Activated T-cell treated with anti-CD3 and anti-CD28 coated beads, Interleukin-2, amount 50 U/mL, for 72 hours (primary cell): ENCODE measurements around the gene CBX6. TPM values are rescaled to one million over a fixed set of nuclear protein-coding genes. Genes with fewer than 3 reads are reported as not detected.
A peak's percentile ranks its signal among the peaks of the same experiment; 100 is the strongest.

Experiments used
- ATAC-seq, 2 donors: fragments of 150-1000 bp; cut with Tn5 transposase; replicated peaks in 1 of 2; 2 replicates each; pipeline ENCODE4 v1.10.0; 2021; ENCODE audit warnings: moderate library complexity in 2 of 2, mild to moderate bottlenecking in 1 of 2
- DNase-seq, 2 donors: peaks; one replicate each; pipeline ENCODE4 v3.0.0; 2021 to 2022; ENCODE audit warnings: mixed read lengths in 1 of 2
- H3K27ac Mint-ChIP-seq: one replicate; pipeline ENCODE4 v1.8.0; 2022; ENCODE audit warnings: mild to moderate bottlenecking, moderate library complexity, mixed read lengths
- H3K27me3 Mint-ChIP-seq: one replicate; pipeline ENCODE4 v1.8.0; 2022; ENCODE audit warnings: low read depth, mixed read lengths
- H3K36me3 Mint-ChIP-seq, 2 donors: one replicate each; pipeline ENCODE4 v1.8.0; 2022; ENCODE audit warnings: mixed read lengths in 2 of 2, mild to moderate bottlenecking in 1 of 2; ENCODE audit not compliant: insufficient read depth in 2 of 2
- H3K4me1 Mint-ChIP-seq: one replicate; pipeline ENCODE4 v1.8.0; 2022; ENCODE audit warnings: low read depth, mixed read lengths
- H3K4me3 Mint-ChIP-seq, 2 donors: one replicate each; pipeline ENCODE4 v1.8.0; 2022; ENCODE audit warnings: mild to moderate bottlenecking in 2 of 2, mixed read lengths in 2 of 2, moderate library complexity in 2 of 2
- H3K9me3 Mint-ChIP-seq, 2 donors: one replicate each; pipeline ENCODE4 v1.8.0; 2022; ENCODE audit warnings: mixed read lengths in 2 of 2
- total RNA-seq, 2 donors: library from RNA; stranded (reverse); gene quantifications; one replicate each; pipeline ENCODE4 v1.2.3, GENCODE V29; 2022

The CBX6 gene
- total RNA-seq, 2 donors from 2014 or later, result 116 to 124 TPM

DNA sequence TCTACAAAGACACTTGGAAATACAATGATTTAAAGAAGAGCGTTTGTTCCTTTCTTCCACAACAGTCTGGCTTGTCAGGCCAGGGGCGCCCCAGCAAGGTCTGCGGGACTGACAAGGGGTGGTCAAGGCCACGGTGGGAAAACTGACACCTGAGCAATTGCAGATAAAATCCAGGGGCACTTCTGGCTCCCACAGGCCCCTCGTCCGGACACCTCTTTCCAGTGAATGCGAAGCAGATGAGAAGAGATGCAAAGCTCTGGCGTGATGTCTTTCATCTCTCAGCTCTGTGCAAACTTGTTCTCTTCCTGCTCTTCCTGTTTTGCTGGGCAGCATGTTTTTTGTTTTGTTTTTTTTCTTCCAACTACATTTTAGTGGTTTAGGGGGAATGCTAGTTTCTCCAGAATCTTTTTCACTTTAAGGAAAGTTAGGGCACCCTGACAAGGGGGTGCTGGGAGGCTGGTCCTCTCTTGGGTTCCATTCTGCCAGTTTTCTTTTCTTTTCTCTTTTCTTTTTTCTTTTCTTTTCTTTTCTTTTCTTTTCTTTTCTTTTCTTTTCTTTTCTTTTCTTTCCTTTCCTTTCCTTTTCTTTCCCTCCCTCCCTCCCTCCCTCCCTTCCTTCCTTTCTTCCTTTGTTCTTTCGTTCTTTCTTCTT lies 11.1 kb upstream of the CBX6 start:
- Mint-ChIP-seq H3K9me3 (no peaks in the 10 kb centered on the region), H3K27me3 (peaks cover 8% of the 10 kb centered on the region), H3K36me3 (no peaks in the 10 kb centered on the region), H3K4me3 (peak overlapping the region; percentile 45 to 54), H3K4me1 (peaks cover 36% of the 10 kb centered on the region), H3K27ac (no peak overlapping the region)
- ATAC-seq (no peak), DNase-seq (no peak)

DNA sequence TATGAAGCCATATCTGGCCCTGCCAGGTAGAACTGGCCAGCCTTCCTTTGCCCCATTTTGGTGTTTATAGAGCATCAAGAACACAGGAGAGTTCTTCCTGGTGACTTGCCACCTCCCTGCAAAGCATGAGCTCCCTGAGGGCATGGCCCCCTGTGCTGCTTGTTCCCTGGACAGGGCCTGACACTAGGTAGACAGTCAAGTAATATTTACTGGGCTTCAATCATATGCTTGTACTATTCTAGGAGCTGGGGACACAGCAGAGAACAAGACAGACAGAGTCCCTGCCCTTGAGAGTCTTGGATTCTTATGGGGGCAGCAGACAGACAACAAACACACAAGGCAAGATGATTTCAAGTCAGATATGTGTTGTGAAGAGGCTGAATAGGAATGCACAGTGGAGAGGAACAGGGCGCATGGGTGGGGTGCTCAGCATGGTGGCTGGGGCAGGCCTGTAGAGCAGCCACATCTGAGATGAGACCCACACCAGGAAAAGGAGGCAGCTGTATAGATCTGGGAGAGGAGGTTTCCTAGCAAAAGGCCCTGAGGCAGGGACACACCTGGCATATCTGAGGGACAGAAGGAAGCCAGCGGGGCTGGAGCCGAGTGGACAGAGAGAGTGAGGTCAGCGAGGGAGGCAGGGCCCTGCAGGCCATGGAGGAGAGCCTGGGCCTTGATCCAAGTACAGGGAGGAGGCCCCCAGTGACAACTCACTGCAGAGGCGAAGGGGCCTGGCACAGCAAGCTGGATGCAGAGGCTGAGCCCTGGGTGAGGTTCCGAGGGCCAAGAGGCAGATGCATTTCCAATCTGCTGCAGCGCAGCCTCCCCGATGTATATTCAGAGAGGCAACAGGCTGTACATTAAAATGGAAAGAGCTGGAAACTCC lies 10.2 kb upstream of the CBX6 start:
- Mint-ChIP-seq H3K36me3 (no peaks in the 10 kb centered on the region), H3K27me3 (peaks cover 12% of the 10 kb centered on the region), H3K27ac (no peak overlapping the region), H3K4me1 (peaks cover 36% of the 10 kb centered on the region), H3K9me3 (no peaks in the 10 kb centered on the region), H3K4me3 (peak overlapping the region; percentile 45 to 54)
- peak in 1 of 2 donors; percentile 11 for ATAC-seq
- no peak for DNase-seq

DNA sequence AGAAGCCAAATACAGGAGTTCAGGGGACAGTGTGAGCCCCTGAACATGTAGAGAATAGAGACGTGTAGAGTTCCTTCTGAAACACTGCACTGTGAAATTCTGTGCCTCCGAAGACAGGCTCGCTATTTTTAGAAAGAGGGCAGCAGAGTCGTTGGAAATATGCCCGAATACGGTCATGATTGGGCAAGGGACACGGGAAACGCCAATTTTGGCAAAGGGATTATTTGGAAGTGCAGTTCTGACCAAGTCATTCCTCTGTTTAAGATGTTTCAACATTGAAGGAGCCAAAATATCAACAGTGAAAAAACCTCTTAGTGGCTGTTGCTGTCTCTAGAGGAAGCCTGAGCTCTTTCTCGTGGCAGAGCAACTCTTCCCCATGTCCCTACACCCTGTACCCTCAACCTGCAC lies 9.5 kb upstream of the CBX6 start:
- DNase-seq, result no peak
- no peak for ATAC-seq
- H3K4me1 Mint-ChIP-seq, result peaks cover 33% of the 10 kb centered on the region
- H3K36me3 Mint-ChIP-seq, result no peaks in the 10 kb centered on the region
- H3K9me3 Mint-ChIP-seq, result no peaks in the 10 kb centered on the region
- H3K4me3 Mint-ChIP-seq, result no peak overlapping the region
- H3K27me3 Mint-ChIP-seq, result peaks cover 12% of the 10 kb centered on the region
- H3K27ac Mint-ChIP-seq, result no peak overlapping the region

DNA sequence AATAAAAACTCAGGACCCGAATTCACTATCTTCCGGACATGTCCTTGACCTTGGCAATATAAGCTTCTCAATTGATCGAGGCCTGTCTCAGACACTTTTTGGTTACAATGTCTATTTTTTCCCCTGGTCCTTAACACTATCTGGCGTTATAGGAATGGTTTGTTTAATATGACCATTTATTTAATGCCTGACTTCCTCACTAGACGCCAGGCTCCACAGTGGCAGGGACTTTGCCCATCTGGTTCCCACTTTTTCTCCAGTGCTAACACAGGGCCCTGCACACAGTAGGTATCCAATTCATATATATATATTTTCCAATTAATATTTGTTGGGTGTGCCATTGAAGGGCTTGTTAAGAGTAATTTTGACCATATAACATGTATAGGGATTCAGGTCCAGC lies 7.9 kb upstream of the CBX6 start:
- DNase-seq, result no peak
- Mint-ChIP-seq H3K27ac (no peak overlapping the region), H3K27me3 (peaks cover 18% of the 10 kb centered on the region), H3K4me1 (peaks cover 43% of the 10 kb centered on the region), H3K36me3 (no peaks in the 10 kb centered on the region), H3K4me3 (no peak overlapping the region), H3K9me3 (no peaks in the 10 kb centered on the region)
- no peak for ATAC-seq

DNA sequence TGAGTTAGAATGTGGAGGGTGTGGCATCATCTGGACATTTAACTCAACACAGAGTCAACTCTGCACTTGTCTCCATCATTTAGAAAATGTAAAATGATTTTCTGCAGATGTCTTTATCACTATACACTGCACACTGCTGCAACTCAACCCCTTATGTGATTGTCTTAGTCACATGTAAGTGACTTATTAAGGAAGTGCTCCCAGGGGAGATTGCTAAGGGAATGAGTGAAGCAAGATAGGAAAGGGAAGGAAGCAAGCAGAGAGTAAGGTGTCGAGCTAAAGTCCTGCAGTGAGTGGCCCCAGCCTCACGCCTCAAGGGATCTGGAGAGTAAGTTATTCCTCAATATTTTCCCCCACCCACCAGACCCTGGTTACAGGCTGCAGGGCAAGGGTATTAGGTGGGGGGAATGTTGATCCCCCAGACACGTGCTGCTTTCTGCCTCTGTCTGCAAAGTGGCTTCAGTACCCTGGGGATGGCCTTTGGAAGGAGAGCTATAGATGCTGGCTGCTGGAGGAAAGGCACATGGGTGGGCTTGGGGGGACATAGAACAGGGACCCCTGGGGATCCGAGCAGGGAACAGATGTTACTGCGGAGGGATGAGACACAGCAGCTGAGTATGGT lies 7.2 kb upstream of the CBX6 start:
- H3K4me1 Mint-ChIP-seq, result peaks cover 51% of the 10 kb centered on the region
- H3K27me3 Mint-ChIP-seq, result peaks cover 18% of the 10 kb centered on the region
- no peaks in the 10 kb centered on the region for H3K36me3 Mint-ChIP-seq
- H3K27ac Mint-ChIP-seq, result no peak overlapping the region
- no peaks in the 10 kb centered on the region for H3K9me3 Mint-ChIP-seq
- ATAC-seq, result no peak
- no peak overlapping the region for H3K4me3 Mint-ChIP-seq
- no peak for DNase-seq

DNA sequence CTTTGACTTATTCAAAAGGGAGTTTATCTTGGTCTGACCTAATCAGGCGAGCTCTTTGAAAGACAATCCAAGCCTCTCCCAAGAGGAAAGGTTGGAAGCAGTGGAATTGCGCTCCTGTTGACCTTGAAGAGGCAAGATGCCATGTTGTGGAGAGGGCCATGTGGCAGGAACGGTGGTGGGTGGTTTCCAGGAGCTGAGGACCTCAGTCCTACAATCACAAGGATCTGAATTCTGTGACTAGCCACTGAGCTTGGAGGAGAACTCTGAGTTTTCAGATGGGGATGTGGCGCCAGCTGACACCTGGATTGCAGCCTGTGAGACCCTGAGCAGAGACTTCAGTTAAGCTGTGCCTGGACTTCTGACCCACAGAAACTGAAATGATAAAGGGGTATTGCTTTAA lies 6.0 kb upstream of the CBX6 start:
- no peak for DNase-seq

DNA sequence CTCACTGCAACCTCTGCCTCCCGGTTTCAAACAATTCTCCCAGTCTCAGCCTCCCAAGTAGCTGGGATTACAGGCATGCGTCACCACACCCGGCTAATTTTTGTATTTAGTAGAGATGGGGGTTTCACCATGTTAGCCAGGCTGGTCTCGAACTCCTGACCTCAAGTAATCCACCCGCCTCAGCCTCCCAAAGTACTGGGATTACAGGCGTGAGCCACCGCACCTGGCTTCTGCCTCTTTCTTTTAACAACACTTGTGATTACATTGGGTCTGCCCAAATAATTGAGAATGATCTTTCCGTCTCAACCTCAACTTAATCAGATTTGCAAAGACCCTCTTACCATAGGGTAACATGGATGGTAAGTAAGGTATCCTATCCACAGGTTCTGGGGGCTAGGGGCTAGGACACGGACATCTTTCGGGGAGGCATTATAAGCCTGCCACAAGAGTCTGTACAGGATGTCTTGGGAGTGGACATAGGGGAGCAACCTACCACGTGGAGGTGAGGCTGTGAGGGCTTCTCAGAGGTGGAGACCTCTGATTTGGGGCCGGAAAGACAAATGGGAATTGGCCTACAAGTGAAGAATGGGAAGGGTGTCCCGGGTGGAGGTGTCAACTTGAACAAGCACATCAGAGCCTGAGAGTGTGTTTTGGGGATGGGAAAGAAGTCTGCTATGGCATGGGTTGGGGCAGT lies 2.7 kb upstream of the CBX6 start:
- Mint-ChIP-seq H3K36me3 (peaks cover 3 to 12% of the 10 kb centered on the region in 2 donors), H3K27me3 (peaks cover 18% of the 10 kb centered on the region), H3K27ac (peak overlapping the region; percentile 64), H3K4me3 (peak overlapping the region; percentile 95 to 98), H3K4me1 (peaks cover 53% of the 10 kb centered on the region), H3K9me3 (no peaks in the 10 kb centered on the region)
- DNase-seq, result no peak
- ATAC-seq, result no peak

More for the DNA sequence above, 6.0 kb upstream of the CBX6 start:
- H3K9me3 Mint-ChIP-seq, result no peaks in the 10 kb centered on the region
- H3K4me3 Mint-ChIP-seq, result no peak overlapping the region
- H3K36me3 Mint-ChIP-seq, result no peaks in the 10 kb centered on the region
- H3K4me1 Mint-ChIP-seq, result peaks cover 52% of the 10 kb centered on the region
- ATAC-seq, result no peak
- H3K27me3 Mint-ChIP-seq, result peaks cover 18% of the 10 kb centered on the region
- no peak overlapping the region for H3K27ac Mint-ChIP-seq

DNA sequence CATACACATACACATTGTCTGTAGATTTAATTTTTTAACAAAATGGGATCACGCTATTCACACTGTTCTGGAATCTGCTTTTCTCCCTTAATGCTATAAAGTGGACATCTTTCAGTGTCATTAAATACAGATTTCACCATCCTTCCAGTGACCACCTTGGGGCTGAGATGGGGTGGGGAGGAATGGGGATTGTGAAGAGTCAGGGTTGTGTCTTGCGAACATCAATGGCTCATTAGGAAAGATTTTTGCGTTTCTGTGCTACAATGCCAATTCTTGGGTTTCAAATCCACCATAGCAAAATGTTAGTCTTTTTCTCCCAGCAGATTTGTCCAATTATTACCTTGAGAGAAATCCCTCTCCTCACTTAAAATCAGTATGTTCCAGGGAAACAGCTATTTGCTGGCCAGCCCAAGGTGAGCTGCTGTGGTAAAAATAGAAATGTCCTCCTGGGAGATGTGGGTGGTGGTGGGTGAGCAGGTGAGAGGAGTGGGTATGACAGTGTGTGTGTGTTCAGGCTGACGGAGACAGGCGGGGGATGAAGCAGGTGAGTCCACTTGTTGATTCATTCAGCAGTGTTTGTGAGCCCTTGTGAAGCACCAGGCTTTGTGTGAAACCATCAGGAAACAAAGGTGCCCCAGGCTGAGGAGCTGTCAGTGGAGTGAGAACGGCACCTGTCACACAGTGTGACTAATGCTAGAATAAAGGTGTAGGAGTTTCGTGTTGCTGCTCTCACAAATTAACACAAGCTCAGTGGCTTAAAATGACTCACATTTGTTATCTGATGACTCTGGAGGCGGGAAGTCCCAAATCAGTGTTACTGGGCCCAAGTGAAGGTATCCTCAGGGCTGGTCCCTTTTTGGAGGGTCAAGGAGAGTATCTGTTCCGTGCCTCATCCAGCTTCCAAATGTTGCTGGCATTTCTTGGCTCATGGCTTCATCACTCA lies 1.7 kb upstream of the CBX6 start:
- H3K27ac Mint-ChIP-seq, result peak overlapping the region; percentile 64
- H3K36me3 Mint-ChIP-seq, result peaks cover 3 to 15% of the 10 kb centered on the region in 2 donors
- peak; percentile 84 to 88 for ATAC-seq
- peaks cover 62% of the 10 kb centered on the region for H3K4me1 Mint-ChIP-seq
- H3K4me3 Mint-ChIP-seq, result peak overlapping the region; percentile 95 to 98
- peaks cover 16% of the 10 kb centered on the region for H3K27me3 Mint-ChIP-seq
- H3K9me3 Mint-ChIP-seq, result no peaks in the 10 kb centered on the region
- DNase-seq, result peak; percentile 80 to 90

DNA sequence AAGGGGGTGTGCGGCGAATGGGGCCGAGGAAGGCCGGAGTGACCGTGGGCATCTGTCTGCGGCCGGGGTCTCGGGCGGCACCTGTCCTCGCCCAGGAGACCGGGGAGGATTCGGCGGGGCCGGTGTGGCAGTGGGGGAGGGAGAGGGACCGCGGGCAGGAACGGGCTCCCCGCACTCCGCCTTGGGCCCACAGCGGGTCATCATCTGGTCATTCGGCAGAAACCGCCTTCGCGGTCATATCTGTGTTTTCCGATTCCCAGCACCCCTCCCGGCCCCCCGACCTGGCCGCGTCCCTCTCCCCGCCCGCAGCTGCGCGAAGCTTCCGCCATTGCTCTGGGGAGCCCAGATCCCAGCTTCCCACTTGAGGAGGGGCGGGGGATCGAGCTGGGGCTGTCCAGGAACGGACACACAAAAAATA lies 824 bp upstream of the CBX6 start:
- no peak for ATAC-seq
- H3K27ac Mint-ChIP-seq, result peak overlapping the region; percentile 71
- no peaks in the 10 kb centered on the region for H3K9me3 Mint-ChIP-seq
- H3K27me3 Mint-ChIP-seq, result peaks cover 7% of the 10 kb centered on the region
- peak overlapping the region; percentile 95 to 98 for H3K4me3 Mint-ChIP-seq
- DNase-seq, result peak; percentile 25 to 34
- peaks cover 70% of the 10 kb centered on the region for H3K4me1 Mint-ChIP-seq
- peaks cover 6 to 20% of the 10 kb centered on the region in 2 donors for H3K36me3 Mint-ChIP-seq

DNA sequence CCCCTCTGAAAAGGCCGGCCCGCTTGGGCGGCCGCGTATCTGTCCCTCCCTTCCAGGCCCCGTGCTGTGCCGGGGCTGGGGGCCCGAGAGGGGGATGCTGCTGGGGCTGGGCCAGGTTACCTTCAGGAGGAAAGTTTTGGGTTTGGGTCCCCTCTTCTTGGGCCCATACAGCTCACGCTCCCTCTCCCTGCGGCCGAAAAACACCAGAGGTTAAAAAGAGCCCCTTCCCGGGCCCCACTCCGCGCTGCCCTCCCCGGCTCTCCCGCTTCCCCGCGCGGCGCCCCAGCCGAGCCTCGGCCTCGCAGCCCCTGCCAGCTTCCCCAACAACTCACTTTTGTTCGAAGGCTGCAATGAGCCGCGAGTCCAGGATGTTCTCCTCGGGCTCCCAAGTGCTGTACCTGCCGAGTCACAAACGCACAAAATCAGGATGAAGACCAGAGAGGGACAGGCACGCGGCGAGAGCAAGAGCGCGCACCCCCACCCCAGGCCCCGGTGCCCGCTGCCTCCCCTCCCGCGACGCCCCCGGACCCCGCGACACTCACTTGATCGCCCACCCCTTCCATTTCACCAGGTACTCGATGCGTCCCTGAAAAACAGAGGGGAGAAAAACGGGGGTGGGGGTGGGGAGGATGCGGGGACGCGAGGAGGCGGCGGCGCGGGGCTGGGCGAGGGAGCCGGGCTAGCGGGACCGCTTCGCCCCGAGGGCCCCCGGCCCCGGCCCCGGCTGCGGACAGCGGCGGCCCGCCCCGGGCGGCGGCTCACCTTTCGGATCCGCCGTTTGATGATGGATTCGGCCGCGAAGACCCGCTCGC lies 450 bp downstream of the CBX6 start:
- peak overlapping the region; percentile 97 to 98 for H3K4me3 Mint-ChIP-seq
- H3K9me3 Mint-ChIP-seq, result no peaks in the 10 kb centered on the region
- peaks cover 6% of the 10 kb centered on the region for H3K27me3 Mint-ChIP-seq
- ATAC-seq (no peak), DNase-seq (peak; percentile 47 to 49)
- peaks cover 6 to 20% of the 10 kb centered on the region in 2 donors for H3K36me3 Mint-ChIP-seq
- H3K4me1 Mint-ChIP-seq, result peaks cover 76% of the 10 kb centered on the region
- peak overlapping the region; percentile 93 for H3K27ac Mint-ChIP-seq

DNA sequence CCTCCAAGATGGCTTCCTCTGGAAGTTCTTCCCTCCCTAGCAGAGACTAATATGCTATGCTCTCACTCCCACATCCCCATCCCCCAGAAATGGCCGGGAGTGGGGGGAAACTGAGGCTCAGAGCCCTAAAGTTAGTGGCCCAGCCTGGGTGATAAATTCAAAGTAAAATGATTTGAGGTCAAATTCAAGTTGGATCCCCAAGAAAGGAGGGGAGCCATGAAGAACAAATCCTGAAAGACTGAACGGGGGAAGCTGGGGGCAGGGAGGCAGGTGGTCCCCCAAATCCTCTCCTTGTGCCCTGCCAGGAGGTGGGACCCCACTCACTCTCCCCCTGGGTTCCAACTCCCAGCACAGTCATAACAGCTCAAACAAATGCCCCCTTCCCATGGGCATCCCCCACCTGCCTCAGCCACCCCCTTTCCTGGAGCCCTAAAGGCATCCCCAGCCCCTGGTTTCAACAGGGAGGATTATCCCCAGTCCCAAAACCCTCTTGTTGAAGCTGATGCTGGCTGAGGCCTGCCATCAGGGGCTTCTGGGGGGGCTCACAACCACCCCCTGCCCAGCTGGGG lies 1.1 kb downstream of the CBX6 start:
- H3K36me3 Mint-ChIP-seq, result peaks cover 6 to 20% of the 10 kb centered on the region in 2 donors

More for the DNA sequence above, 1.1 kb downstream of the CBX6 start:
- H3K4me3 Mint-ChIP-seq, result peak overlapping the region; percentile 97 to 98
- H3K27ac Mint-ChIP-seq, result peak overlapping the region; percentile 93
- ATAC-seq, result no peak
- H3K4me1 Mint-ChIP-seq, result peaks cover 71% of the 10 kb centered on the region
- H3K27me3 Mint-ChIP-seq, result peaks cover under 1% of the 10 kb centered on the region
- H3K9me3 Mint-ChIP-seq, result no peaks in the 10 kb centered on the region
- DNase-seq, result peak in 1 of 2 donors; percentile 21
